Ascending aorta (tissue), 2 donors: ENCODE results near the gene ABCA4. TPM values are rescaled to one million over a fixed set of nuclear protein-coding genes. Genes with fewer than 3 reads are reported as not detected.

Experiments
- DNase-seq, 2 donors: peaks; one replicate each; pipeline ENCODE4 v3.0.0-alpha.2; 2019; ENCODE audit warnings: low spot score in 2 of 2
- H3K27ac ChIP-seq, 2 donors: fragments of 200-600 bp; sonication (generic); one replicate each; pipeline ENCODE4 v1.5.1; 2016 to 2017; ENCODE audit warnings: mild to moderate bottlenecking in 1 of 2
- H3K27me3 ChIP-seq: fragments of 200-600 bp; sonication (generic); one replicate; pipeline ENCODE4 v1.5.1; 2017
- H3K36me3 ChIP-seq, 2 donors: fragments of 200-600 bp; sonication (generic); one replicate each; pipeline ENCODE4 v1.5.1; 2016
- H3K4me1 ChIP-seq, 2 donors: fragments of 200-600 bp; sonication (generic); one replicate each; pipeline ENCODE4 v1.5.1; 2016 to 2017; ENCODE audit warnings: mild to moderate bottlenecking in 1 of 2
- H3K4me3 ChIP-seq, 2 donors: fragments of 200-600 bp; sonication (generic); one replicate each; pipeline ENCODE4 v1.5.1; 2016 to 2017; ENCODE audit warnings: mild to moderate bottlenecking in 1 of 2
- H3K9me3 ChIP-seq, 2 donors: fragments of 200-600 bp; sonication (generic); one replicate each; pipeline ENCODE4 v1.5.1; 2016
- intact Hi-C: fragments of 100-400 bp; cut with DNase I; formaldehyde crosslinking; loops from one replicate; pipeline ENCODE4 v1.15.1; 2023
- total RNA-seq: library from RNA; depleted of rRNA; stranded (reverse); fragments of >200 nt; gene quantifications from one replicate; pipeline ENCODE4 v1.1.0, GENCODE V29; 2016
- TF ChIP-seq, protein P1 (sequence below), 3 experiments: fragments of 200-600 bp in 2 of 3; fragments of 450-650 bp in 1 of 3; sonication (generic) in 2 of 3; IDR thresholded peaks; one replicate each; pipeline ENCODE4 v1.5.1; 2016 to 2019; ENCODE audit warnings: antibody characterized with exemption in 3 of 3, mild to moderate bottlenecking in 1 of 3, moderate library complexity in 1 of 3

ABCA4 gene
- total RNA-seq, 1 donor from 2014 or later: not detected

- Histone ChIP-seq H3K9me3 (no peaks in the 10 kb centered on the region), H3K36me3 (no peaks in the 10 kb centered on the region), H3K27ac (no peak overlapping the region), H3K4me3 (no peak overlapping the region), H3K4me1 (peaks cover 0 to 4% of the 10 kb centered on the region in 2 donors), H3K27me3 (no peaks in the 10 kb centered on the region)
- DNase-seq: no peak
- intact Hi-C loops: no loop called here
- TF ChIP-seq, protein P1, sequence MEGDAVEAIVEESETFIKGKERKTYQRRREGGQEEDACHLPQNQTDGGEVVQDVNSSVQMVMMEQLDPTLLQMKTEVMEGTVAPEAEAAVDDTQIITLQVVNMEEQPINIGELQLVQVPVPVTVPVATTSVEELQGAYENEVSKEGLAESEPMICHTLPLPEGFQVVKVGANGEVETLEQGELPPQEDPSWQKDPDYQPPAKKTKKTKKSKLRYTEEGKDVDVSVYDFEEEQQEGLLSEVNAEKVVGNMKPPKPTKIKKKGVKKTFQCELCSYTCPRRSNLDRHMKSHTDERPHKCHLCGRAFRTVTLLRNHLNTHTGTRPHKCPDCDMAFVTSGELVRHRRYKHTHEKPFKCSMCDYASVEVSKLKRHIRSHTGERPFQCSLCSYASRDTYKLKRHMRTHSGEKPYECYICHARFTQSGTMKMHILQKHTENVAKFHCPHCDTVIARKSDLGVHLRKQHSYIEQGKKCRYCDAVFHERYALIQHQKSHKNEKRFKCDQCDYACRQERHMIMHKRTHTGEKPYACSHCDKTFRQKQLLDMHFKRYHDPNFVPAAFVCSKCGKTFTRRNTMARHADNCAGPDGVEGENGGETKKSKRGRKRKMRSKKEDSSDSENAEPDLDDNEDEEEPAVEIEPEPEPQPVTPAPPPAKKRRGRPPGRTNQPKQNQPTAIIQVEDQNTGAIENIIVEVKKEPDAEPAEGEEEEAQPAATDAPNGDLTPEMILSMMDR (IDR thresholded peaks at IDR 0.05): no peak
Observed at GRCh38 chr1:94143809-94144176, 22.8 kb upstream of the ABCA4 start.

DNA sequence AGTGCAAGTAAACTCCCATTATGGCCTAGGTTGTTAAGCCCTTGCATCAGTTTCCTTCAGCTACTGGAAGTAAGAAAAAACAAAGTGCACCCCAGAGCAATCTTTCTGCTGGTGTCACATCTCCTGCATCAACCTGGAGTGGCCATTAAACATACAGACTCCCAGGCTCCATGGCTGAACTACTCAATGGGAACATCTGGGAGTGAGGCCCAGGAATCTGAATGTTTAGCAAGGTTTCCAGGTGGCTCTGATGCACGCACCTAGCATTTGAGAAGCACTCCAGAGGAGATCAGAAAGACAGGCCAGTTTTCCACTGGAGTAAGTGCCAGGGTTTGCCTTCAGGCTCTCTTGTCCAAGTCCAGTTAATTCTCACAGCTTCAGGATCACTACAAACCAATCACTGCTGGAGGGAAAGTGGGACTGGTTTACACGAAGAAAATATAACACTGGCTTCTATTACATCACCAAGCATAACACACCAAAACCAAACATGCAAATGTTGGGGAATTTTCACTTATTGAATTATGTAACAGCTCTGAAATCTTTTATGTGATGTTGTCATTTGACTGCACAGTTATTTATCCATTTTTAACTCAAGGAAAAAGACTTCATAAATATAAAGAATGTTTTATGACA, 22.3 kb upstream of the ABCA4 start:
- Histone ChIP-seq H3K27ac (no peak overlapping the region), H3K4me1 (peaks cover 0 to 4% of the 10 kb centered on the region in 2 donors), H3K27me3 (no peaks in the 10 kb centered on the region), H3K9me3 (no peaks in the 10 kb centered on the region), H3K4me3 (no peak overlapping the region), H3K36me3 (no peaks in the 10 kb centered on the region)
- no peak for DNase-seq
- TF ChIP-seq, protein P1 (IDR thresholded peaks at IDR 0.05): no peak
- intact Hi-C loops: no loop called here

- Histone ChIP-seq H3K27ac (no peak overlapping the region), H3K9me3 (no peaks in the 10 kb centered on the region), H3K36me3 (no peaks in the 10 kb centered on the region), H3K4me3 (no peak overlapping the region), H3K4me1 (peaks cover 0 to 4% of the 10 kb centered on the region in 2 donors), H3K27me3 (no peaks in the 10 kb centered on the region)
- intact Hi-C loops: no loop called here
- DNase-seq: no peak
- TF ChIP-seq, protein P1 (IDR thresholded peaks at IDR 0.05): no peak
Observed at GRCh38 chr1:94142583-94142982, 21.6 kb upstream of the ABCA4 start.

DNA sequence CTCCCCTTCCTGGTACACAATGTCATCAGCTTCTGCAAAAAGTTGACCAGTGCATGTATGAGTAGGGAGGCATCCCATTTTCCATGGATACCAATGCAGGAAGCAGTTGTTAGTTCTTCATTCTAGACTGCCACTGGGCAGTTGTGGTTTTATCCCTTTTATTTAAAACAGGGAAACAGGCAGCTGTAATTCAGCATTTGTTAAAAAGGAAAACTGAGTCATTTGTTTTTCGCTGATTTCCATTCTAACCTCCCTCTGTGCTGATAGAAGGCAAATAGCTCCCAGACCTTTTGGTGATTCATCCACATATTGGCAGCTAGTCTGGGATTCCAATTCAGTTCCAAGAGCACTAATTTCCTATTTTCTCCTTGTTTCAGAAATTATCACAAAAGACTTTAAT, 21.1 kb upstream of the ABCA4 start:
- TF ChIP-seq, protein P1 (IDR thresholded peaks at IDR 0.05): no peak
- peaks cover 0 to 4% of the 10 kb centered on the region in 2 donors for H3K4me1 ChIP-seq
- intact Hi-C loops: no loop called here

DNA sequence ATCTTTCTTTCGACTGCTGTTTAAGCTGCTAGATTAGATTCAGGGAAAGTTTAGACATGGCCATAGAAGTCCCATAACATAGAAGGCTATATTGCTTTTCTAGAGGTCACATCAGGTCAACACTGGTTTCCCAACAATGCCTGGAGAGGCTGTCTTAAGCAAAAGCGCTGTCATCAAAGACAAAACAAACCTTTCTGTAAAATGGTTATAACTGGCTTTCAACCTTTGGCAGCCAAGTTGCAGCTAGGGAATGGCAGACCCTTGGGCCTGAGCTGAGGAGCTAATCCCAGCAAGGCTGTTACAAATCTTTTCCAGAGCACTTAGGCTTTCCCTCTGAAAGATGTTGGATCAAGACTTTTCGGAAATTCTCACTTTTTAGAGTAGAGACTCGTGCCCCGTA, 11.2 kb upstream of the ABCA4 start:
- Histone ChIP-seq H3K36me3 (no peaks in the 10 kb centered on the region), H3K27me3 (no peaks in the 10 kb centered on the region), H3K9me3 (no peaks in the 10 kb centered on the region), H3K27ac (no peak overlapping the region), H3K4me1 (no peaks in the 10 kb centered on the region), H3K4me3 (no peak overlapping the region)
- TF ChIP-seq, protein P1 (IDR thresholded peaks at IDR 0.05): no peak
- no peak for DNase-seq
- intact Hi-C loops: no loop called here

More for the DNA sequence above, 21.1 kb upstream of the ABCA4 start:
- no peaks in the 10 kb centered on the region for H3K9me3 ChIP-seq
- H3K4me3 ChIP-seq: no peak overlapping the region
- no peaks in the 10 kb centered on the region for H3K27me3 ChIP-seq
- no peak overlapping the region for H3K27ac ChIP-seq
- no peaks in the 10 kb centered on the region for H3K36me3 ChIP-seq
- no peak for DNase-seq
